Stimulated activated CD8-positive, alpha-beta memory T cell treated with anti-CD3 and anti-CD28 coated beads, Interleukin-15, amount 100 ng/mL, for 48 hours (primary cell): Measurements from ENCODE around the gene ACOXL.

ENCODE experiments used
- DNase-seq, 2 donors: peaks; one replicate each; pipeline ENCODE4 v3.0.0-alpha.2; 2020; ENCODE audit warnings: low read depth in 2 of 2

Gene ACOXL

GRCh38 chr2:111162718-111163331 lies 430.5 kb downstream of the ACOXL start:
- DNase-seq = no peak

- no peak for DNase-seq
Measured at GRCh38 chr2:111164078-111164477, 431.7 kb downstream of the ACOXL start.

GRCh38 chr2:111165084-111165483 lies 432.7 kb downstream of the ACOXL start:
- no peak for DNase-seq

- DNase-seq = no peak
Measured at GRCh38 chr2:111166115-111166514, 433.7 kb downstream of the ACOXL start.

GRCh38 chr2:111167076-111167862 lies 434.9 kb downstream of the ACOXL start:
- DNase-seq = no peak

- no peak for DNase-seq
Measured at GRCh38 chr2:111167863-111168162, 435.4 kb downstream of the ACOXL start.
